Hematopoietic multipotent progenitor cell treated with erythropoietin and hydrocortisone succinate and interleukin-3 and kit ligand, for 17 days (in vitro differentiated cells): ENCODE measurements around the gene CNTN5.

Experiments used
- DNase-seq: peaks from one replicate; pipeline ENCODE4 v3.0.0-alpha.2; 2015; ENCODE audit warnings: low spot score

The CNTN5 gene

GRCh38 chr11:99513368-99513767 lies 492.6 kb downstream of the CNTN5 start:
- DNase-seq = no peak

- no peak for DNase-seq
These were observed 498.3 kb downstream of the CNTN5 start for GRCh38 chr11:99519095-99519494.

GRCh38 chr11:99522467-99523173 lies 501.9 kb downstream of the CNTN5 start:
- no peak for DNase-seq

GRCh38 chr11:99531468-99531867 lies 510.7 kb downstream of the CNTN5 start:
- no peak for DNase-seq

DNA sequence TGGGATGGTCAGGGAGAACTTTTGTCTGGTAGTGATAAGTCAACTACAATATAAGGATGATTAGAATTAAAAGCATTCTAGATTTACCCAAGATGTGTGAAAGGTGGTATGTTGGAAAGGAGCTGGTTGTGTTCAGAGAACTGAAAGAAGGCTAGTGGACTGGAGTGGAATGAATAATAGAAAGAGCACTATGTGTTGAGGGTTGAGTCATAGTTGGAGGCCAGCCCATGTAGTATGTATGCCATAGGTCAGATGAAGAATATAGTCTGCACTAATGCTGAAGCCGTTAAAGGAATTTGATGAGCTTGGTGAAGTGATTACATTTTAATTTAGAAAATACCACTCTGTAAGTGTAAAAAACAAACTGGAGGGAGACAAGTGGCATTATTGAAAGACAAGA lies 514.1 kb downstream of the CNTN5 start:
- no peak for DNase-seq

DNA sequence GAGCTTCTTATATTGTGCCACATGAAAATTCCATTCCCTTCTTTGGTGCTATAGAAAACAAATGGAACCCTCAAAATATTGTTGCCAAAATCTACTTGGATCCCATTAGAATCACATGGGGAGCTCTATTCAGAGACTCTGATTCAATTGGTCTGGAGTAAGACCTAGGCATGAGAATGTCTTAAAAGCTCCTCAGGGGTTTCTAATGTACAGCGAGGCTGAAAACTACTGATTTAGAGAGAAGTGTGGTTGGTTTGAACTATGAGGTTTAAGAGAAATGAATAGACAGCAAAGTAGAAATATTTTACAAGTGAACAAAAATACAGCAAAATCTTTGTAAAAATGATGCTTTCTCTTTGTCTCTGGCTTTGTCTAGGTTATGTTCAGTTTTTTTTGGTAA lies 514.7 kb downstream of the CNTN5 start:
- no peak for DNase-seq

DNA sequence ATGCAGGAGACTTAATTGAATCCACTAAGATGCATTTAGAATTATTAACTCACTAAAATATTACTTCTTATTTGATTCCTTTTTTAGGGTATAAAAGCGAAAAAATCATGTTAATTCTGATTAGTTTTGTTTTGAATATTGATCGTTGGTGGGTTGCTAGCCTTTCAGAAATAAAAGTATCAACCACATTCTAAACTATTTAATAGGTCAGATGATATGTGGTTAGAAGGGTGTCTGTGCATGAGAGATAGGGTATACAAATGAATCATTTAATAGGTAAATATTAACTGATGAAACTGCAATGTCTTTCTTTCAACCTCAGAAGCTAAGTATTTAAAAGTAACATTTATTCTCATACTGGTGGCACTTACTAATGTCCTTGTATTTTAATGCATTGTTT lies 515.1 kb downstream of the CNTN5 start:
- no peak for DNase-seq

GRCh38 chr11:99537681-99538080 lies 516.9 kb downstream of the CNTN5 start:
- no peak for DNase-seq

DNA sequence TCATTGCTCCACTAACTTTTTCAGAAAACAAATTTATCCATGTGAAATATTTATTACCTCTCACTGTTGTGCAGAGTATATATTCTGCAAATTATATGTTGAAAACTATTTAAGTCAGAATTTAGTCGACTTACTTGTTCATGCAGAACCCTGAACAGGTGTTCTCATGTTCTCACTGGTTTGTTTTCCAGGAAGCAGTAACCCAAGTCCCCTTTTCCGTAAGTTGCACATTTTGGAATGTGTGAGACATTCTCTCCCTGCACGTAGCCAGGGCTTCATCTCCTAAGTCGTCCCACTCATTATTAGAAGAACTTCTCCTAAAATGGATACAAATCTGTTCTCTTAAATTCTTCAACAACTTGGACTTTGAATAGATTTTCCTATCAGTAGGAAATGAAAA lies 524.9 kb downstream of the CNTN5 start:
- DNase-seq = no peak

- DNase-seq = no peak
These were observed 527.5 kb downstream of the CNTN5 start for GRCh38 chr11:99548264-99548663.

- DNase-seq = no peak
These were observed 533.6 kb downstream of the CNTN5 start for GRCh38 chr11:99554232-99554903.

- no peak for DNase-seq
These were observed 534.7 kb downstream of the CNTN5 start for GRCh38 chr11:99555486-99555885.

DNA sequence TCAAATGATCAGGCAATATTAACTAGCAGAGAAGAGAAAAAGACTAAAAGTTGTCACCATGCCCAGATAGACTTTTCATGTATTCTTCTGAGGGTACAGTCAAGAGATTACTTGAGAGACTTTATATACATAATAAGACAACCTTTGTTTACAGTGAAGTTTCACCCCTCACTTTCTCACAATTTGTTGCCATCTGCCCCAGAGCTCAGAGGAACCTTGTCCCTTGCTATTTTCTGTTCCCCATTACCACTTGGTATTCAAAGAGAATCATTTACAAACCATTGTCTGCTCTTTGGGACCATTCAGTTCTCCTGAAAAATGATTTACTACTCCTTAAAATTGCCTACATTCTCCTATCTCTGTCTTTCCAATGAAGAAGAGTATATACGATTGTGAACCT lies 544.6 kb downstream of the CNTN5 start:
- no peak for DNase-seq

- DNase-seq = no peak
These were observed 546.7 kb downstream of the CNTN5 start for GRCh38 chr11:99567334-99567956.

GRCh38 chr11:99568808-99569207 lies 548.1 kb downstream of the CNTN5 start:
- DNase-seq = no peak

GRCh38 chr11:99571094-99571493 lies 550.3 kb downstream of the CNTN5 start:
- no peak for DNase-seq

DNA sequence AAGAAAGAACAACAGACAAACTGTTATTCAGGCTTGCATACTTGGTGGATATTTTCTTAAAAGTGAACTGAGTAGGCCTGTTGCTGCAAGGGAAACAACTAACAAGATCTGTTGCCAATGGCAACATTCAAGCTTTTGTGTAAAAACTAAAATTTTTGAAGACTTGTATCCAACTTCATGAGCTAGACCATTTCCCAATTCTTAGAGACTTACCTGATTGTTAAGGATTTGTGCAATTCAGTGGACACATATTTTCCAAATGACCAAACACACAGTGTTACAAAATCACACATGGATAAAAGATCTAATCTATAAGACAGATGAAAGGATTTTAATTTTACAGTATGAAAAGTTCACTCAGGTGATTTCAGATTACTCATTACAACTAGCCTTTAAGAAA lies 564.1 kb downstream of the CNTN5 start:
- no peak for DNase-seq

- no peak for DNase-seq
These were observed 564.9 kb downstream of the CNTN5 start for GRCh38 chr11:99585606-99586005.

GRCh38 chr11:99589771-99590170 lies 569.0 kb downstream of the CNTN5 start:
- no peak for DNase-seq

- no peak for DNase-seq
These were observed 571.5 kb downstream of the CNTN5 start for GRCh38 chr11:99592266-99592665.

DNA sequence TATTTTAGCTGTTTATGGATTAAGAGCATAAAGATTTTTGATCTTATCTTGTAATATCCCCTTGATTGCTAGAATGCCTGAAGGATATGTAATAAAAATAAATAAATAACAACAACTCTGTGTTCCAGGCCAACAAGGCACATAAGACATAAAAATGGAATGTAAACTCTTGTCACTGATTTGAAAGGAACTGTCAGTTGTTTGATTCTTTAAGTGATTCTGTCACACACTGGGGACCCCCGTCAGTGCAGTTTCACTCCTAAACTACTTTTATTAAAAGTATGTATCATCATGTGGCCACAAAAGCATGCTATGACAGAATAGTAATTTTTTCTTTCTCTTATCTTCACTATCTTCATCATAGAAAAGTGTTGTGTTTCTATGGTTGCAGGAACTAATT lies 572.4 kb downstream of the CNTN5 start:
- DNase-seq = no peak

DNA sequence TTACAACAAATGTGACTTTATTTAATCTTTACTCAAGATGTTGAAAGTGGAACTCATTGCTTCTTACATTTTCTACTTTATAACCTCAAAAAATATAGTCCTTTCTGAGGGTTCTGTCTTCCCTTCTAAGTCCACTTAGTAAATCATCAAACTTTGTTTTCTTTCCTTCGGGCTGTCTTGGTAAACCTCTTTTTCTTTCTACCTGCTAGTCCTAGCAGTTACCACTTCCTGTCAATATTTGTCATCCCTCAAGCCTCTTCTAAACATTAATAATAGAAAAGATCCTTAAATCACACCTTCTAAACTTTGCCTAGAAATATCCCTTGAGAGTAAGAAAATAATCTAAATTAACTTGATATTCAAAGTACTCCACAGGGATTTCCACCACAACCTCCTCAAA lies 580.4 kb downstream of the CNTN5 start:
- no peak for DNase-seq

- no peak for DNase-seq
These were observed 593.6 kb downstream of the CNTN5 start for GRCh38 chr11:99614352-99614751.

GRCh38 chr11:99630629-99631028 lies 609.9 kb downstream of the CNTN5 start:
- no peak for DNase-seq
